GM19324 (cell line): Measurements from ENCODE around the gene P2RX6.
"Not testable (repeated sequence)": the region's sequence is repeated elsewhere in the genome, so short reads cannot be mapped to it uniquely, and the experiment has no call there.

ENCODE experiments used
- ATAC-seq: cut with Tn5 transposase; IDR thresholded peaks from one replicate; pipeline ENCODE4 v1.9.1; 2021; ENCODE audit warnings: mild to moderate bottlenecking, moderate library complexity; ENCODE audit not compliant: unreplicated experiment, low FRiP score

The P2RX6 gene

GRCh38 chr22:20993304-20994127, 21.4 kb upstream of the P2RX6 start:
- ATAC-seq = no peak

GRCh38 chr22:20994128-20994901, 20.6 kb upstream of the P2RX6 start:
- ATAC-seq = no peak

- ATAC-seq = no peak
Observed at GRCh38 chr22:20994902-20995241, 20.1 kb upstream of the P2RX6 start.

GRCh38 chr22:20995329-20996030, 19.5 kb upstream of the P2RX6 start:
- no peak for ATAC-seq

- no peak for ATAC-seq
Observed at GRCh38 chr22:20996031-20996410, 18.9 kb upstream of the P2RX6 start.

- no peak for ATAC-seq
Observed at GRCh38 chr22:20996598-20997535, 18.1 kb upstream of the P2RX6 start.

GRCh38 chr22:20997536-20998257, 17.3 kb upstream of the P2RX6 start:
- ATAC-seq = no peak

GRCh38 chr22:20998411-20999336, 16.3 kb upstream of the P2RX6 start:
- no peak for ATAC-seq

- ATAC-seq = no peak
Observed at GRCh38 chr22:20999350-21000206, 15.4 kb upstream of the P2RX6 start.

GRCh38 chr22:21000207-21000986, 14.6 kb upstream of the P2RX6 start:
- no peak for ATAC-seq

GRCh38 chr22:21000987-21001600, 13.9 kb upstream of the P2RX6 start:
- no peak for ATAC-seq

- ATAC-seq = peak; percentile 88
Observed at GRCh38 chr22:21001601-21002325, 13.2 kb upstream of the P2RX6 start, which contains the start of gene THAP7. TSS of gene THAP7 (minus strand) at chr22:21002118. CDS start at chr22:21001911, 207 bp downstream.

- no peak for ATAC-seq
Observed at GRCh38 chr22:21003782-21004181, 11.2 kb upstream of the P2RX6 start.

GRCh38 chr22:21009208-21009607, 5.8 kb upstream of the P2RX6 start:
- ATAC-seq = not testable (repeated sequence)

- ATAC-seq = no peak
Observed at GRCh38 chr22:21009638-21010425, 5.1 kb upstream of the P2RX6 start.
